HEK293T (cell line): ENCODE data around the gene KRT34.
"Not testable (repeated sequence)": the region's sequence is repeated elsewhere in the genome, so short reads cannot be mapped to it uniquely, and the experiment has no call there.

Experiments
- BHLHE40 ChIP-seq: fragments of 450-650 bp; IDR thresholded peaks from 2 replicates; pipeline ENCODE4 v1.6.1; 2016; ENCODE audit warnings: mild to moderate bottlenecking, moderate library complexity, borderline replicate concordance
- FOXK2 ChIP-seq: fragments of 450-650 bp; IDR thresholded peaks from 2 replicates; pipeline ENCODE4 v1.6.1; 2016; ENCODE audit warnings: mild to moderate bottlenecking
- FOXM1 ChIP-seq: fragments of 450-650 bp; IDR thresholded peaks from 2 replicates; pipeline ENCODE4 v1.6.1; 2017; ENCODE audit warnings: mild to moderate bottlenecking, borderline replicate concordance
- TARDBP ChIP-seq: fragments of 450-650 bp; IDR thresholded peaks from 2 replicates; pipeline ENCODE4 v1.6.1; 2016

GRCh38 chr17:41381943-41382342, at the start of gene KRT34:
- TF ChIP-seq TARDBP, FOXK2, BHLHE40, FOXM1: not testable (repeated sequence)
